PC-9 (cell line): ENCODE measurements around the gene RGS3.

ENCODE experiments used
- EZH2 ChIP-seq: fragments of 200-600 bp; sonication (generic); IDR thresholded peaks from 2 replicates; pipeline ENCODE4 v1.8.0; 2017; ENCODE audit warnings: antibody characterized with exemption, low read depth
- TF ChIP-seq, protein P1 (sequence below): fragments of 200-600 bp; sonication (generic); conservative IDR thresholded peaks from 2 replicates; pipeline ENCODE4 v1.6.1; 2017; ENCODE audit warnings: mixed run types, antibody characterized with exemption, mild to moderate bottlenecking, moderate library complexity

DNA sequence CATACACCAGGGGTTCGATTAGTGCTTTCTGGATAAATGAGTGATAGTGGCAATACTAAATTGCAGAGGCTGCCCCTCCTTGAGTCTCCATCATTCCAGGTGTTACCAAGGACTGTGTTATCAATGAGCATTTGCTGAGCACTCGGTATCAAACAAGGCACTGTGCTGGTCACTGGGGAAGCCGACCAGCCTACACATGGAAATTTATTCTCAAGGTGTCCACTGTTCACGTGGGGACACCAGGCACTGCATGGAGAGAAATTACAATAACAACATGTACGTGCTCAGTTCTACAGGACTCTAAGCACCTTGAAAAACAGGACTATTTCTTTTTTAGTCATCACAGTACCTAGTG, 22.2 kb downstream of the RGS3 start:
- TF ChIP-seq, protein P1, sequence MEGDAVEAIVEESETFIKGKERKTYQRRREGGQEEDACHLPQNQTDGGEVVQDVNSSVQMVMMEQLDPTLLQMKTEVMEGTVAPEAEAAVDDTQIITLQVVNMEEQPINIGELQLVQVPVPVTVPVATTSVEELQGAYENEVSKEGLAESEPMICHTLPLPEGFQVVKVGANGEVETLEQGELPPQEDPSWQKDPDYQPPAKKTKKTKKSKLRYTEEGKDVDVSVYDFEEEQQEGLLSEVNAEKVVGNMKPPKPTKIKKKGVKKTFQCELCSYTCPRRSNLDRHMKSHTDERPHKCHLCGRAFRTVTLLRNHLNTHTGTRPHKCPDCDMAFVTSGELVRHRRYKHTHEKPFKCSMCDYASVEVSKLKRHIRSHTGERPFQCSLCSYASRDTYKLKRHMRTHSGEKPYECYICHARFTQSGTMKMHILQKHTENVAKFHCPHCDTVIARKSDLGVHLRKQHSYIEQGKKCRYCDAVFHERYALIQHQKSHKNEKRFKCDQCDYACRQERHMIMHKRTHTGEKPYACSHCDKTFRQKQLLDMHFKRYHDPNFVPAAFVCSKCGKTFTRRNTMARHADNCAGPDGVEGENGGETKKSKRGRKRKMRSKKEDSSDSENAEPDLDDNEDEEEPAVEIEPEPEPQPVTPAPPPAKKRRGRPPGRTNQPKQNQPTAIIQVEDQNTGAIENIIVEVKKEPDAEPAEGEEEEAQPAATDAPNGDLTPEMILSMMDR = no peak
- TF ChIP-seq EZH2 = no peak
